Activated CD8-positive, alpha-beta memory T cell treated with anti-CD3 and anti-CD28 coated beads for 36 hours (primary cell): ENCODE data around the gene STMN3. TPM values are rescaled to one million over a fixed set of nuclear protein-coding genes. Genes with fewer than 3 reads are reported as not detected.
"Not testable (repeated sequence)": the region's sequence is repeated elsewhere in the genome, so short reads cannot be mapped to it uniquely, and the experiment has no call there.

Experiments used
- CTCF ChIA-PET: fragments of 350-600 bp; sonication (Branson Sonifier 250); formaldehyde crosslinking; loops from one replicate; lab custom pipeline; 2021; ENCODE audit warnings: antibody characterized with exemption; lab: Charles Lee
- POLR2A ChIA-PET: fragments of 350-600 bp; sonication (Branson Sonifier 250); formaldehyde crosslinking; loops from one replicate; lab custom pipeline; 2021; ENCODE audit warnings: antibody characterized with exemption; lab: Charles Lee
- total RNA-seq, 2 experiments: library from RNA; stranded (reverse); gene quantifications; one replicate each; pipeline ENCODE4 v1.2.3, GENCODE V29; 2021

STMN3 gene
- total RNA-seq, 2 experiments from 2014 or later, result 14.5 to 16.2 TPM

- POLR2A ChIA-PET, result no interaction called here
Observed at GRCh38 chr20:63681609-63682142, 28.5 kb upstream of the STMN3 start.

GRCh38 chr20:63680857-63681608 lies 27.8 kb upstream of the STMN3 start:
- CTCF ChIA-PET, result no interaction called here
- POLR2A ChIA-PET, result no interaction called here

More at GRCh38 chr20:63681609-63682142, 28.5 kb upstream of the STMN3 start:
- CTCF ChIA-PET, result no interaction called here

- ChIA-PET POLR2A (no interaction called here), CTCF (no interaction called here)
Observed at GRCh38 chr20:63680427-63680826, 27.2 kb upstream of the STMN3 start.

- ChIA-PET CTCF (interaction anchor here (0.6 kb wide), 1 partner anchor 46 kb away, joined by 3 read pairs; no protein-coding TSS in a partner anchor), POLR2A (no interaction called here)
Observed at GRCh38 chr20:63679799-63680305, 26.6 kb upstream of the STMN3 start.

- POLR2A ChIA-PET, result no interaction called here
- CTCF ChIA-PET, result interaction anchor here (0.6 kb wide), 1 partner anchor 47 kb away, joined by 3 read pairs; no protein-coding TSS in a partner anchor
Observed at GRCh38 chr20:63678667-63679465, 25.6 kb upstream of the STMN3 start.

GRCh38 chr20:63678071-63678470 lies 24.8 kb upstream of the STMN3 start:
- CTCF ChIA-PET, result no interaction called here
- POLR2A ChIA-PET, result no interaction called here

- CTCF ChIA-PET, result interaction anchor here (1.3 kb wide), 1 partner anchor 14 kb away, joined by 3 read pairs; no protein-coding TSS in a partner anchor
- POLR2A ChIA-PET, result no interaction called here
Observed at GRCh38 chr20:63675681-63676368, 22.6 kb upstream of the STMN3 start.

- ChIA-PET POLR2A (no interaction called here), CTCF (no interaction called here)
Observed at GRCh38 chr20:63673951-63674350, 20.7 kb upstream of the STMN3 start.

- POLR2A ChIA-PET, result no interaction called here
- CTCF ChIA-PET, result no interaction called here
Observed at GRCh38 chr20:63672666-63673065, 19.4 kb upstream of the STMN3 start.

GRCh38 chr20:63671695-63672094 lies 18.5 kb upstream of the STMN3 start:
- POLR2A ChIA-PET, CTCF ChIA-PET: not testable (repeated sequence)

GRCh38 chr20:63668351-63668750 lies 15.1 kb upstream of the STMN3 start:
- ChIA-PET POLR2A (no interaction called here), CTCF (no interaction called here)

GRCh38 chr20:63667858-63668257 lies 14.6 kb upstream of the STMN3 start:
- CTCF ChIA-PET, result no interaction called here

GRCh38 chr20:63665708-63666107 lies 12.5 kb upstream of the STMN3 start:
- ChIA-PET POLR2A (no interaction called here), CTCF (no interaction called here)

More at GRCh38 chr20:63667858-63668257, 14.6 kb upstream of the STMN3 start:
- POLR2A ChIA-PET, result no interaction called here

- ChIA-PET CTCF (interaction anchor here (0.9 kb wide), 1 partner anchor 110 kb away, joined by 3 read pairs; no protein-coding TSS in a partner anchor), POLR2A (no interaction called here)
Observed at GRCh38 chr20:63664861-63665594, 11.8 kb upstream of the STMN3 start.

- CTCF ChIA-PET, result interaction anchor here (0.9 kb wide), 1 partner anchor 111 kb away, joined by 3 read pairs; no protein-coding TSS in a partner anchor
- POLR2A ChIA-PET, result no interaction called here
Observed at GRCh38 chr20:63664143-63664851, 11.1 kb upstream of the STMN3 start.

- ChIA-PET POLR2A (no interaction called here), CTCF (no interaction called here)
Observed at GRCh38 chr20:63663332-63664066, 10.3 kb upstream of the STMN3 start.

GRCh38 chr20:63662813-63663189 lies 9.6 kb upstream of the STMN3 start:
- ChIA-PET POLR2A (no interaction called here), CTCF (interaction anchor here (1.3 to 1.4 kb wide), 2 partner anchors 44 to 122 kb away, joined by 3 to 4 read pairs; partner anchors contain the start of genes ARFRP1 and ZGPAT)
